Stimulated activated CD4-positive, alpha-beta T cell treated with anti-CD3 and anti-CD28 coated beads, Interleukin-4, amount 100 ng/mL, for 1 hour (primary cell): ENCODE measurements around the gene WFIKKN1.

Experiments
- DNase-seq: peaks from one replicate; pipeline ENCODE4 v3.0.0-alpha.2; 2020

Gene WFIKKN1

DNA sequence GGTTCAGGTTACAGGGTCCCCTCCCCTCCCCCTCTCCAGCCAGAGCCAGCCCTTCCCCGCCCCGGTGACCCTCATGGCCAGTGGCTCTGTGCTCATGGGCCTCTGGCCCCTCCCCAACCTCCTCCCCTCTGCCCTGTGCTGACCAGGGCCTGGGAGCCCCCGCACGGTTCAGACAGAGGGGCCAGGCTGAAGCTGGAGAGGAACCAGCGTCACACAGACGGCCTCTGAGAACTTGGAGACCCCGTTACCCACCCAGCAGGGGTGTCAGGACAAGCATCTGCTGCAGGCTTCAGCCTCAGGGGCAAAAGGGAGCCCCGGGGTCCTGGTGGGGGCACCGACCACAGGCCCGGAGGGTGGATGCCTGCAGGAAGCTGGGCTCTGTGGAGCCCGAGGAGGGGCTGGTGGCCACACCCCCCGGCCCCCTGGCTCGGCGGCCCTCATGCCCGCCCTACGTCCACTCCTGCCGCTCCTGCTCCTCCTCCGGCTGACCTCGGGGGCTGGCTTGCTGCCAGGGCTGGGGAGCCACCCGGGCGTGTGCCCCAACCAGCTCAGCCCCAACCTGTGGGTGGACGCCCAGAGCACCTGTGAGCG is at the start of gene WFIKKN1:
Gene WFIKKN1 (plus strand): TSS at position 171 of the 591 bp plus-strand sequence. CDS start 269 bp downstream, at position 440.
- no peak for DNase-seq

DNA sequence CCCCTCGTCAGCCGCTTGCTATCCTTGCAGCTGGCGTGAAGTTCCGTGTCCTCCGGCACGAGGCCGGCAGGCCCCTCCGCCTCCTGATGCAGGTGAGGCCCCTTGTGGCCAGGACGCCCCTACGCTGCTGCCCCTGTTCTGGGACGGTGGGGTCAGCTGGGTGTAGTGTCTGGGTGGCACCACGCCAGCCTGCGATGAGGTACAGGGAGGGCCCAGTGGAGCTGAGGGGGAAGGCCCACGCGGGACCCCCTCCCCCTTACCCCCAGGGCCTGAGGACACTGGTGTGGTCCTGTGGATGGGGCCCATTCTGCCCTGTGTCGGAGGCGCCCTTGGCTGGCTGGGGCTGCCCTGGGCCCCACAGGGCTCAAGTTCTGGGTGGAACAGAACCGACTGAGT is 48.6 kb upstream of the WFIKKN1 start:
- DNase-seq: no peak

DNA sequence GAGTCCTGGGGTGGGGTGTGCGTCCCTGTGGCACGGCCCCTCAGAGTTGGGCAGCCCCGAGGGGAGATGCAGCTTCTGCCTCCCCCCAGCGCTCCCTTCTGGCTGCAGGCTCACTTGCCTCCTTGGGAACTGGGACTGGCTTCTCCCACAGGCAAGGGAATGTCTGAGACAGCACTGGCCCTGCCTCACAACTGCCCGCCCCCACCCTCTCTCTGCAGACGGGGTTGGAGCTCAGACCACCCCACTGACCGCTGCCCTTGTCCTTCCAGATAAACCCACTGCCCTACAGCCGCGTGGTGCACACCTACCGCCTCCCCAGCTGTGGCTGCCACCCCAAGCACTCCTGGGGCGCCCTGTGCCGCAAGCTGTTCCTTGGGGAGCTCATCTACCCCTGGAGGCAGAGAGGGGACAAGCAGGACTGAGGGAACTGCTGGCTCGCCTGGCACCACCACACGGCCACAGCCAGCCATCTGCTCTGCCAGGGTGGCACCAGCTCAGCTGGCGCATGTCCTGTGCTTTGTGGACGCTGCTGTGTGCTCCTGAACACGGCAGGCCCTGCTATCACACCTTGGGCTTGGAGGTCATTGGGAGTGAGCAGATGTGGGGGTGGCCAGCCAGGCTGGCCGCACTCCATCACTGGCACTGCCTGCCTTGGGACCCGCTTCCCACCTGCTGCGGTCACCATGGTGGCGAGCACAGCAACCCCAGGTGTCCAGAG is 48.0 kb upstream of the WFIKKN1 start:
- DNase-seq: no peak

DNA sequence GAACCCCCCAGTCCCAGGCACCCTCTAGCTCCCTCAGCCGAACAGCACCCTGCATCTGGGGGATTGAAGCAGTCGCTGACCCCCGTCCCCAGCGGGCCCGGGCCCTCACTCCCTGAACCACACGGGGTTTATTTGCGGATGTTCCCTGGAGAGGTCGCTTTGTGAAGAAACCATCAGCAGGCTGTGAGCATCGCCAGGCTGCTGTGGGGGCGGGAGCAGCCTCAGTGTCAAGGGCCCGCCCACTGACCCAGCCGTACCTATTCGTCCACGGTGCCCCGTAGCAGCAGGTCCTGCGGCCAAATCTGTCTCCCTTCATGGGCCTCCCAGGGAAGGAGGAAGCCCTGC is 47.3 kb upstream of the WFIKKN1 start:
- DNase-seq: no peak

DNA sequence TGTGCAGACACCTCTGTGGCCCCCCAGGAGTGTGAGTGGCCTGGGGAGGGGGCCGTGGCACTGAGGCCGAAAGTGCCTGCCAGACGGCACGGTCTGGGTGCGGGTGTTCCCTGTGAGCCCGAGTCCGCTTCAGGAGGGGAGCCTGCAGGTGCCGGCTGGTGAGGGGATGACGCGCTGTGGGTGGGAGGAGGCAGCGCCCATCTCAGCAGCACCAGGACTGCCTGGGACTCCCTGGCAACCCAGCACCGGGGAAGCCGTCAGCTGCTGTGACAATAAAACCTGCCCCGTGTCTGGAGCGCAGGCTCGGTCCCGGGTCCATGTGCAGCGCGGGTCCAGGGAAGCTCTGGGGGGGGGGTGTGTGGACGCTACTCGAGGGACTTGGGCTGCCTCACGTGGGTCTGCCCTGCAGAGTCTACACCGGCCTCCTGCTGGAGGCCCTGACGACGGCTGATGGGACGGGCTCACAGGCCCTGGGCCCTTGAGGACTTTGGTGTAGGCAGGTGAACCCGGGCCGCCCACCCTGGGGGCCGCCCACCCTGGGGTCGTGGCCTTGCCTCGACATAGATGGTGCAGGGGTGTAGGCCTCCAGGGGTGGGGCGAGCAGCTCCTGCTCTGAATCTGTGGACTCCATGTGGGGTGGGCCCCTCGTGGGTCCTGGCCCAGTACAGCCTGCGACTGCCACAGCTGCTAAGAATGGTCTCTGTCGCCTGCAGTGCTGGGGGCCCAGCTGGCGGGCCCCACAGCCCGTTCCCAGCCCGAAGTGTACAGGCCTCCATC is 46.8 kb upstream of the WFIKKN1 start:
- no peak for DNase-seq

- no peak for DNase-seq
Observed at GRCh38 chr16:585351-585750, 45.4 kb upstream of the WFIKKN1 start.

DNA sequence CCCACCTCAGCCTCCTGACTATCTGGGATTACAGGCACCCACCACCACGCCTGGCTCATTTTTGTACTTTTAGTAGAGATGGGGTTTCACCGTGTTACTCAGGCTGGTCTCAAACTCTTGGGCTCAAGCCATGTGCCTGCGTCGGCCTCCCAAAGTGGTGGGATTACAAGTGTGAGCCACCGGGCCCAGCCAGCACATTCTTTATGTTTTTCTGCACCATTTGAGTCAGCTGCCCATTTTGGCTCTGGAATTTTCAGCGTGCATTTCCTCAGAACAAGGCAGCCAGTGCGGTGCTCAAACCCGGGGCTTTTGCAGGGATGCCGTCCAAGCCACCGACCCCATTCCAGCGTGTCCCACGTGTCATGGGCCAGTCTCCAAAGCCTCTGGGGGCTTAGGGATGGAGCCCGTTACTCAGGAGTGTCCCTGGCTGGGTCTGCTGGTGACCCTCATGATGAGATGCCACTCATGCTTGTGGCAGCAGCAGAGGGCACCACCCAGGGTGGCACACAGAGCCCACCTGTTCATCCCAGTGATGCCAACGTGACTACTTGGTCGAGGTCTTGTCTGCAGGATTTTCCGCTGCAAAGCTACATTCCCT is 44.6 kb upstream of the WFIKKN1 start:
- DNase-seq: no peak

DNA sequence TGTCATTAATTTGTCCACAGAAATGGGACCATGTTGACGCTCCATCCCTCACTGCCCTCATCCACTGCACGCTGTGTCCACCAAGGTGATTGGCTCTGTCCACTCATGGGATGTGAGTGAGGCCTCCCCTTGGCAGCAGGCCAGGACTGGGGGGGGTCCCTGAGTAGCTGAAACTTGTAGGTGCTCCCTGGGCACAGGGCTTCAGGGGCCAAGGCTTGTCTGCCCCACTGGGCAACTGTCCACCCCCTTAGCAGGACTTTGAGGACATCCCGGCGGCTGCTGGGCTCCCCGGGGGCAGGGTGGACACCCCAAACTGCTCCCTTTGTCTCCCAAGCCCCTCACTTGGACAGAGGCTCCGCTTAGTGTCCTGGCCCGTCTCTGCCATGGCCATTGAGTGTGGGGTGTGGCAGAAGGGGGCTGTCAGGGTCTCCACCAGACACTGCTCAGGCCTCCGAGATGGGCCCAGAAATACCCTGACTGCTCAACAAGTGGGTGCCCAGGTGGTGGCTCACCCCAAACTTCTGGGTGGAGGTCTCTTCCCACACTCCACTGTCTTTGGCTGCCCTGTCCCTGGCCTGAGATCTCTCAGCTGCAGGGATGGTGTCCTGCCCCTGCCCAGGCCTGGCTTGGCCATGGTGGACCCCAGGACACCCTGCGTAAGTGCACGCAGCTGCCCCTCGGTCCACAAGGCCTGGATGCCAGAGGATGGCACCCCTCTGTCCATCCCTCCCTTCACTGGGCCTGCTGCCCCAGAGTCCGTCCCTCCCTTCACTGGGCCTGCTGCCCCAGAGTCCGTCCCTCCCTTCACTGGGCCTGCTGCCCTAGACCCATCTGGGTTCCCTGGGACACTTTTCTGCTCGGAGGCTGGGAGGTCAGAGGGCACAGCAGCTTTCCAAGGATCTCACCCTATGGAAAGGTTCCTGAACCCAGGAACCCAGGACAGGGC is 43.9 kb upstream of the WFIKKN1 start:
- no peak for DNase-seq

GRCh38 chr16:588639-588888 is 42.2 kb upstream of the WFIKKN1 start:
- DNase-seq: no peak

DNA sequence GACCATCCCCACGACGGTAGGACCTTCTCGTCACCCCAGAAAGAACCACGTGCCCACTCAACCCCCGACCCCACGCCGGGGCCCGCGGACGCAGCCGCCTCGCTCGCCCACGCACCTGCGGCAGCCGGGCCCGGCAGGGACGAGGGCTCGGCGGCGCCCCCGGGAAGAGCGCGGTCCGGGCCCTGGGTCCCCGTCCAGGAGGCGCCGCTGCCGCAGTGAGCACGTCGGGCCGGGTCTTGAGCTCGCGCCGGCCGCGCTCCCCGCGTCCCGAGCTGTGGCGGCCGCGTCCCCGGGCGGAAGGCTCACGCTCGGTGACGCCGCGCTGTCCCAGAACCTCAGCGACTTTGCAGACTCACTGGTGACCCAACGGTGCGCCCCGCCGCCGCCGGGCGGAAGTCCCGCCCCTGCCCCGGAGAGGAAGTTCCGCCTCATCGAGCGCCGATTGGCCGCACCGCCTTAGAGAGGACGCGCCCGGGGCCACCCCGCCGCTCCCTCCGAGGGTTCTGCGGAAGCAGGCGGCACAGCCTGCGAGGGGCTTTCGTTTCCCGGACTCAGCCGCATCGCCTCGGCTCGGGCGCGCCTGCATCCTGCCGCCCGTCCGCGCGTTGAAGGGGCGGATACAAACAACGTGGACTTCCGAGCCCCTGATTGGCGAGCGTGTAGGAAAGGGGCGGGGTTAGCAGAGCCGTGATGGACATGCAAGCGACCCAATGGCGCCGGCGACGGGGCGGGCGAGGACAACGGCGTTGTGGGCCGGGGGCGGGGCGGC is 41.7 kb upstream of the WFIKKN1 start:
- peak; percentile 98 for DNase-seq

DNA sequence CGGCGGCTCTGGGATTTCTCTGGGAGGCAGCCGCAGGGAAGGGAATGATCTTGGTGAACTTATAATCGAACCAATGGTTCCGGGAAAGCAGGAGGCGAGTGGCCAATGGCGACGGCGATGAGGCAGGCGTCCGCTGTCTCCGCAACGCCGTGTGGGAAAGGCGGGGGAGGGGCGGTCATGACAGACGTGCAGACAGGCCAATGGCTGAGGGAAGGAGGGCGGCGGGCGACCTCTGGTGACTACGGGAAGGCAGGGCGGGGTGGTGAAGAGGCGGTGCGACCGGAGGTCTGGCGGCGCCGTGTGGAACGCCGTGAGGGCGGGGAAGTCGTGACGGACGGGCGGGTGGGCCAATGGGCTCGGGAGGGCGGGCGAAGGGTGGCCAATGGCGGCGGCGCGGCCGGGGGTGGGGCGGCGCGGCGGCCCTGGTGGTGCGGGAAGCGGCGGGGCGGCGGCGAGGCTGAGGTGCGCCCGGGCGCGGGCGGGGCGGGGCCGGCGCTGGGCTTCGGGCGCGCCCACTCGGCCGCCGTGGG is 41.1 kb upstream of the WFIKKN1 start, which contains the start of gene RAB40C:
Gene RAB40C (plus strand): TSS at position 409 of the 530 bp plus-strand sequence. CDS start 226 bp downstream, outside the sequence.
- peak; percentile 99 for DNase-seq

GRCh38 chr16:590188-590814 is 40.5 kb upstream of the WFIKKN1 start:
- no peak for DNase-seq

DNA sequence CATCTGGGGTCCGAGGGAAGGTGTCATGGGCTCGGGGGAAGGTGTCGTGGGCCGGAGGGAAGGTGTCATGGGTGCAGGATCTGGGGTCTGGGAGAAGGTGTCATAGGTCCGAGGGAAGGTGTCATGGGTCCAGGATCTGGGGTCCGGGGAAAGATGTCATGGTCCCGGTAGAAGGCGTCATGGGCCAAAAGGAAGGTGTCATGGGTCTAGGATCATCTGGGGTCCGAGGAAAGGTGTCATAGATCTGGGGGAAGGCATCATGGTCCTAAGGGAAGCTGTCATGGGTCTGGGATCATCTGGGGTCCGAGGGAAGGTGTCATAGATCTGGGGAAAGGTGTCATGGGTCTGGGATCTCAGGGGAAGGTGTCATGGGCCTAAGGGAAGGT is 40.0 kb upstream of the WFIKKN1 start:
- DNase-seq: no peak

DNA sequence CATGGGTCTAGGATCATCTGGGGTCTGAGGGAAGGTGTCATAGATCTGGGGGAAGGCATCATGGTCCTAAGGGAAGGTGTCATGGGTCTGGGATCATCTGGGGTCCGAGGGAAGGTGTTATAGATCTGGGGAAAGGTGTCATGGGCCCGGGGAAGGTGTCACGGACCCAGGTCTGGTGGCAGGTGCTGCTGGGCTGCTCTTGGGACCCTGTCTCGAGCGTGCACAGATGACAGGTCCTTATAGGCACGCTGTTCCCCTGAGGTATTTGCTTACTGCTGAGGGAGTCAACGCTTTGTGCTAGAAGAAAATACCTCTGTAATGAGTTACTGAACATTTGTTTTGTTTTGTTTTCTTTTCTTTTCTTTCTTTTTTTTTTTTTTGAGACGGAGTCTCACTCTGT is 39.6 kb upstream of the WFIKKN1 start:
- DNase-seq: no peak

- no peak for DNase-seq
Observed at GRCh38 chr16:591892-592517, 38.8 kb upstream of the WFIKKN1 start.

DNA sequence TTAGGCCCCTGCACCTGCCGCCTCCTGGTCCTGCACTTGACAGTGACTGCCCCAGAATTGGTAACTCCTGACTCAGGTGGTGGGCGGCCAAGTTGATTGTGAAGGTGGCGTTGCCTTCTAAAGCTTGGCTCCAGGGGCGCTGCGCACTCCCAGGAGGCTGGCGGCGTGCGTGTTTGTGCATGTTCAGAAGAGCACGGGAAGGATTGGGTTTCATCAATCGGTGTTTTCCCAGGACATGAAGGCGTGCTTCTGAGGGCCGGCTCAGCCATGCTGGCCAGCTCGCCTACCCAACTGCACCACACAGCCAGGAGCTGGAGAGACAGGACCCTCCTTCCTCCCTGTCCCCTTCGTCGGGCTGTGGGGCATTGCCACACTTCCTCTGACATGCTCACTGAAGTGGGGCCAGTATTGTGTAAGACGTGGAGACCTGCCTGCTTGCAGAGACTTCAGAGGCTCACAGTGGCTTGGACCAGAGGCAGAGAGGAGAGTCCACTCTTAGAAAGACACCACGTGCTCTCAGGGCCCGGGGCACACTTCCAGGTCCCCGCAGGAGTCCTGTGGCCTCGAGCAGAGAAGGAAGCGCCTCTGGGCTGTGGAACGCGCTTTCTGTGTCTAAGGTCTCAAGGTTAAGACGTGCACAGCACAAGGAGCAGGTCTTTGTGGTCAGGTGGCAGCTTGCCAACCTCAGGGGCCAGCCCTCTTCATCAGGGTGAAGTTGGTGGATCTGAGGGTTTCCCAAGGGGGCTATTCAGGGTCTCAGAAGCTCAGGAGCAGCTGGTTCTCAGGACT is 38.1 kb upstream of the WFIKKN1 start:
- no peak for DNase-seq

DNA sequence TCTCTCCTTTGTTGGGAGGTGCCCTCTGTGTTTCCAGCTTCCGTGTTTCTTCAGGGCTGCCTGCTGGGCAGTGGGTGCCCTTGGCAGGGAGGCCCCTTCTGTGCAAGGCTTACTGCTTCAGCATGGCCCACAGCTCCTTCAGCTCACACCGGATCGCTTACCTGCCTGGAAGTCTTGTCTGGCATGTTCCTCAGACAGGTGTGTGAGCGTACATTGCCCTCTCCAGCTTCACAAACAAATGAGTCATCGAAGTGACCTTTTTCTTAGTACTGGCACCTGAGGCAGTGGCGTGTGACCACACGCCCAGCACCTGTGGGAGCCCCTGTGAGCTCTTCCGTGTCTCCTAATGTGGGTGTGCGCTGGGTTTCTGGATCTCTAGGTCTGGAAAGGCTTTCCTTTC is 37.4 kb upstream of the WFIKKN1 start:
- no peak for DNase-seq

GRCh38 chr16:593807-594206 is 37.0 kb upstream of the WFIKKN1 start:
- no peak for DNase-seq

DNA sequence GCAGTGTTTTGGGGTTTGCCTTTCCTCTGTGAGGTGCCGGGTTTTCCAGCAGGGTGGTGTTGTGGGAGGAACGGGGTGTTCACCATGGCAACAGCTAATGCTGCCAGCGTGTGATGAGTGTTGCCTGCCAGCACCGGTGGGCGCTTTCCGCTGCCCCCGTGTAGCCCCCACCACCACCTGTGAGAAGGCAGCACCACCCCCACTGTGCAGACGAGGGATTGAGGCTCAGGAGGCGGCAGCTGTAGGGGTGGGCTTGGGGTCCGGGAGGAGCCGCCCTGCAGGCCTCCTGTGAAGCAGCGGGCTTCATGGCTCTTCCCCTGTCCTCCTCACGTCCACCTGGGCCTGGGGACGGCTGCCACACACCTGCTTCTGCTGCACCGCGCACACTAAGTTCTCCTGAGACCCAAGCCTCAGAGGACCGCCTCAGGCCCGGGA is 35.7 kb upstream of the WFIKKN1 start:
- no peak for DNase-seq
